Fibroblast of upper back skin (primary cell): ENCODE measurements around the gene HIGD1B.

Experiments used
- DNase-seq: peaks from one replicate; pipeline ENCODE4 v3.0.0-alpha.2; 2013

Gene HIGD1B

DNA sequence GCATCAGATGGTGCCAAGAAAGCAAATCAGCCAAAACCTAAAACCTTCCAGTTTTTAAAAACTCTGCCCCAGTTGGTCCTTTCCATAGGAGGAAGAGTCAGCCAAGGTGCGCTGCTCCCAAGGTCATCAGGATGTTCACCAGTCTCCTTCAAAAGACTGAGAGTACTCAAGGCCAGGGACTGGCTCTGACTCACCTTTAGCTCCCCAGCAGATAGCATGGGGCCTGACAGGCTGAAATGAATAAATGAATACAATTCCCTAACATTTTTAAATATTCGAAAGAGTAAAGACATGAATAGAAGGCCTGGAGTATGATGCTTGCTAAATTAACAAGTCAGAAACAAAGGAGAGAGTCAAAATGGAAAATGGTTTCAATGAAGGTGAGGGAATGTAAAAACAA lies 32.4 kb downstream of the HIGD1B start:
- DNase-seq, result no peak

DNA sequence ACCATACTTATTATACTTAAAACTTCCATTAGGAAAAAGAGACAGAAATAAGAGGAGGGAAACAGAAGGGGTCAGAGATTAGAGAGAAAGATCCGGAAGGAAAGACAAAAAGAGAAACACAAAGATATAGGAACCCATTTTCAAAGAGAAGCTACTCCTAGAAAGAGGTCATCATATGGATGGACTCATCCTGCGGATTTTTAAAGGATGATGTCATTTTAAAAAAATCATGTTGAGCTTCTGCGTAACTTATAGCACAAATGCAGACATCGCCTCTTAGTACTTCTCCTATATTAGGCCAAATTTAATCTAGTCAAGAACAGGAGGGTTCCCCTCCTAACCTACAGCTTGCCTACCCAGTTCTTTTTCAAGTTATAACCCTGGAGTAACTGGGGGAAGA lies 33.5 kb downstream of the HIGD1B start:
- DNase-seq, result no peak

DNA sequence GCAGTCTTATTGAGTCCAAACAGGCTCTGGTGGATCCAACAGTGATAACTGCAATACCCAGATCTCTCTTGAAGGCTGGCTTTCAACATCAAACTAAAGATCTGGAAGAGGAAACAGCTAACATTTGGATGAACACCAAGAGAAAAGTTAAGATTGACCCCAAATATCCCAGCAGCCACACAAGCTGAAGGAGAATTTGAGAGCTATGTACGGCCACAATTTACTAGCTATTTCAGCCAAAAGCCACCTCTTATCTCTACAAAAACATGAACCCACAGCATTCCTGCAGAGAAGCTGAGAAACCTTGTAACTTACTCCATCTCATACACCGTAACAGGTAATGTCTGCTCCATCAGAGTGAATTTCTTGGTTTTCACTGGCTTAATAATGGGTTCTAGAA lies 37.3 kb downstream of the HIGD1B start:
- no peak for DNase-seq

- no peak for DNase-seq
Measured at GRCh38 chr17:44887016-44887415, 39.3 kb downstream of the HIGD1B start.

- no peak for DNase-seq
Measured at GRCh38 chr17:44887971-44888954, 40.6 kb downstream of the HIGD1B start.

- no peak for DNase-seq
Measured at GRCh38 chr17:44889003-44889402, 41.3 kb downstream of the HIGD1B start.

GRCh38 chr17:44892250-44892649 lies 44.6 kb downstream of the HIGD1B start:
- no peak for DNase-seq

DNA sequence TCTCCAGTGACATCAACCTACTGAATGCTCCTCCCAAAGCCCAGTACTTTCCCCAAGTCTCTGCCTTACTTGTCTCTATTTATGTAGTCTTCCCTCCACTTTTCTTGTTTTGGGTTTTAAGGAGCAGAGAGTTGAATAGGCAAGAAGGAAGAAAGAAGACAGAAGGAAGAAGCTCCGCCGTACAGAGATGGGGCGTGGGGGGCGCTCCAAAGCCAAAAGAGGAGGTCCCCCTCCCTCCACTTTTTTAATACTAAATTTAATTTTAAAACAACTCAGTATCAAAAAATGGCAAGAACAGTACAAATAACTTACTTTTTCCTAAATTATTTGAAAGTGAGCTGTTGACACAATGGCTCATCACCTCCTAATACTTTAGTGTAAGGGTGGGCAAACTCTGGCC lies 47.0 kb downstream of the HIGD1B start:
- no peak for DNase-seq

DNA sequence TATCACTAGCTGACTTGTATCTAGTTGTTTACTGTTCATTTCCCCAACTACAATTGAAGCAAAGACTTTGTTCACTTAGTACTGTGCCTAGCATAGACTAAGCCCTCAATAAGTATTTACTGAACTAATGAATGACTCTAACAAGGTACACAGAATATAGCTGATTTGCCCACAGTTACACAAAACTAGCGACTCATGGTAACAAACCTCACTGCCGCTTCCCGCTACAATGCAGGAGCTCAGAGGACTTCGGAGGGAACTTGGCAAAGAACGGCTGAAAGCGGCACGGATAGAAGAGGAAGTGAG lies 51.0 kb downstream of the HIGD1B start:
- no peak for DNase-seq

- peak; percentile 86 for DNase-seq
Measured at GRCh38 chr17:44899074-44899782, 51.5 kb downstream of the HIGD1B start, which contains the start of gene EFTUD2. EFTUD2 (minus strand) TSS chr17:44899445; CDS start chr17:44894521, 4,924 bp downstream.
